Uterus (tissue), 2 donors: ENCODE results near the gene ZSCAN4.

Experiments
- POLR2A ChIP-seq, 2 donors: fragments of 450-650 bp; IDR thresholded peaks; one replicate each; pipeline ENCODE4 v1.6.1; 2016; ENCODE audit warnings: antibody characterized with exemption in 2 of 2, mild to moderate bottlenecking in 1 of 2, moderate library complexity in 1 of 2
- TF ChIP-seq, protein P1 (sequence below), 4 experiments: fragments of 200-600 bp in 2 of 4; fragments of 450-650 bp in 2 of 4; sonication (generic) in 2 of 4; IDR thresholded peaks; one replicate each; pipeline ENCODE4 v1.5.1; 2016 to 2019; ENCODE audit warnings: antibody characterized with exemption in 4 of 4, mild to moderate bottlenecking in 2 of 4, moderate library complexity in 1 of 4

DNA sequence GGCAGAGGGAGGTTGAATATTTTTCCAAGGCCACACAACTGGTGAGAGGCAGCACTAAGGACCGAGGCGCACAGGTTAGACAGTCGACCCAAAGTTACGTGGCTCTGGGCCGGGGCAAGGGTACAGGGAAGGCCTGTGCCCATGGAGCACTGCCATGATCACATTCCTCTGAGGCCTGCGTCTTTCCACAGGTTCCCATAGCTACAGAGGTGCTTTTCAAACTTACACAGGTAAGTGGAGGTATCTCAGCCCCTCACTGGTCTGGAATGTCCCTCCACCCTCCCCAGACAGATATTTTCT is 35.0 kb upstream of the ZSCAN4 start:
- TF ChIP-seq, protein P1, sequence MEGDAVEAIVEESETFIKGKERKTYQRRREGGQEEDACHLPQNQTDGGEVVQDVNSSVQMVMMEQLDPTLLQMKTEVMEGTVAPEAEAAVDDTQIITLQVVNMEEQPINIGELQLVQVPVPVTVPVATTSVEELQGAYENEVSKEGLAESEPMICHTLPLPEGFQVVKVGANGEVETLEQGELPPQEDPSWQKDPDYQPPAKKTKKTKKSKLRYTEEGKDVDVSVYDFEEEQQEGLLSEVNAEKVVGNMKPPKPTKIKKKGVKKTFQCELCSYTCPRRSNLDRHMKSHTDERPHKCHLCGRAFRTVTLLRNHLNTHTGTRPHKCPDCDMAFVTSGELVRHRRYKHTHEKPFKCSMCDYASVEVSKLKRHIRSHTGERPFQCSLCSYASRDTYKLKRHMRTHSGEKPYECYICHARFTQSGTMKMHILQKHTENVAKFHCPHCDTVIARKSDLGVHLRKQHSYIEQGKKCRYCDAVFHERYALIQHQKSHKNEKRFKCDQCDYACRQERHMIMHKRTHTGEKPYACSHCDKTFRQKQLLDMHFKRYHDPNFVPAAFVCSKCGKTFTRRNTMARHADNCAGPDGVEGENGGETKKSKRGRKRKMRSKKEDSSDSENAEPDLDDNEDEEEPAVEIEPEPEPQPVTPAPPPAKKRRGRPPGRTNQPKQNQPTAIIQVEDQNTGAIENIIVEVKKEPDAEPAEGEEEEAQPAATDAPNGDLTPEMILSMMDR (IDR thresholded peaks at IDR 0.05), result no peak
- no peak for TF ChIP-seq POLR2A (IDR thresholded peaks at IDR 0.05)
